Endodermal cell (in vitro differentiated cells): ENCODE data around the gene INHA. TPM values are rescaled to one million over a fixed set of nuclear protein-coding genes. Genes with fewer than 3 reads are reported as not detected.

Experiments
- DNase-seq: peaks from one replicate; pipeline ENCODE4 v3.0.0-alpha.2; 2017
- H3K27ac ChIP-seq: 2 replicates; pipeline ENCODE4 v1.5.1; 2013; ENCODE audit warnings: mild to moderate bottlenecking, low read depth, low read length, moderate library complexity
- H3K27me3 ChIP-seq: 2 replicates; pipeline ENCODE4 v1.6.1; 2013; ENCODE audit warnings: mild to moderate bottlenecking, low read length, moderate library complexity; ENCODE audit not compliant: insufficient read depth, control insufficient read depth, poor library complexity, severe bottlenecking
- H3K36me3 ChIP-seq: 2 replicates; pipeline ENCODE4 v1.7.0; 2013; ENCODE audit warnings: mild to moderate bottlenecking, low read length, moderate library complexity; ENCODE audit not compliant: control insufficient read depth, insufficient read depth
- H3K4me1 ChIP-seq: one replicate; pipeline ENCODE4 v1.7.0; 2013; ENCODE audit warnings: low read length; ENCODE audit not compliant: control insufficient read depth, insufficient read depth
- H3K4me3 ChIP-seq: 2 replicates; pipeline ENCODE4 v1.5.1; 2013; ENCODE audit warnings: mild to moderate bottlenecking, low read length, moderate library complexity
- H3K9ac ChIP-seq: 2 replicates; pipeline ENCODE4 v1.6.1; 2013; ENCODE audit warnings: mild to moderate bottlenecking, low read length, moderate library complexity; ENCODE audit not compliant: poor library complexity, severe bottlenecking; ENCODE audit errors: extremely low read depth
- H3K9me3 ChIP-seq: 2 replicates; pipeline ENCODE4 v1.6.1; 2013; ENCODE audit warnings: mild to moderate bottlenecking, low read length, moderate library complexity; ENCODE audit not compliant: control insufficient read depth
- H3K27ac Mint-ChIP-seq: 2 replicates; pipeline ENCODE4 v1.8.0; 2020; ENCODE audit warnings: mixed read lengths
- H3K27me3 Mint-ChIP-seq: 2 replicates; pipeline ENCODE4 v1.8.0; 2021; ENCODE audit warnings: mild to moderate bottlenecking, mixed read lengths; ENCODE audit not compliant: insufficient read depth
- H3K36me3 Mint-ChIP-seq: 2 replicates; pipeline ENCODE4 v1.8.0; 2020; ENCODE audit warnings: low read depth, mixed read lengths
- H3K4me1 Mint-ChIP-seq: 2 replicates; pipeline ENCODE4 v1.8.0; 2020; ENCODE audit warnings: mixed read lengths
- H3K4me3 Mint-ChIP-seq: 2 replicates; pipeline ENCODE4 v1.8.0; 2020; ENCODE audit warnings: mild to moderate bottlenecking, moderate library complexity, mixed read lengths
- H3K9me3 Mint-ChIP-seq: 2 replicates; pipeline ENCODE4 v1.8.0; 2020; ENCODE audit warnings: mild to moderate bottlenecking, mixed read lengths
- WGBS, 2 experiments: methylation state at CpG; one replicate each; pipeline versions ENCODE4 v1.1.5 to v1.1.7; 2013; ENCODE audit warnings: missing lambda C conversion rate in 2 of 2, mixed read lengths in 1 of 2; ENCODE audit not compliant: insufficient coverage in 1 of 2, insufficient read length in 1 of 2; 5-methylcytosine and 5-hydroxymethylcytosine counted together
- total RNA-seq, 2 donors: library from RNA; stranded (reverse); fragmentation: NEBNext Ultra II Directional in 1 of 2; extraction: Animal tissue kit (Norgen Biotek cat#: 25700) in 1 of 2; gene quantifications; 2 replicates in 1 of 2; 3 replicates in 1 of 2; pipeline ENCODE4 v1.2.1, GENCODE V29; 2021
- TF ChIP-seq, protein P1 (sequence below): fragments of 200-600 bp; sonication (generic); conservative IDR thresholded peaks from 2 replicates; pipeline ENCODE4 v1.5.0; 2021; ENCODE audit warnings: antibody characterized with exemption, mild to moderate bottlenecking

The INHA gene
- total RNA-seq, 2 donors from 2014 or later = 0.48 to 1.5 TPM

DNA sequence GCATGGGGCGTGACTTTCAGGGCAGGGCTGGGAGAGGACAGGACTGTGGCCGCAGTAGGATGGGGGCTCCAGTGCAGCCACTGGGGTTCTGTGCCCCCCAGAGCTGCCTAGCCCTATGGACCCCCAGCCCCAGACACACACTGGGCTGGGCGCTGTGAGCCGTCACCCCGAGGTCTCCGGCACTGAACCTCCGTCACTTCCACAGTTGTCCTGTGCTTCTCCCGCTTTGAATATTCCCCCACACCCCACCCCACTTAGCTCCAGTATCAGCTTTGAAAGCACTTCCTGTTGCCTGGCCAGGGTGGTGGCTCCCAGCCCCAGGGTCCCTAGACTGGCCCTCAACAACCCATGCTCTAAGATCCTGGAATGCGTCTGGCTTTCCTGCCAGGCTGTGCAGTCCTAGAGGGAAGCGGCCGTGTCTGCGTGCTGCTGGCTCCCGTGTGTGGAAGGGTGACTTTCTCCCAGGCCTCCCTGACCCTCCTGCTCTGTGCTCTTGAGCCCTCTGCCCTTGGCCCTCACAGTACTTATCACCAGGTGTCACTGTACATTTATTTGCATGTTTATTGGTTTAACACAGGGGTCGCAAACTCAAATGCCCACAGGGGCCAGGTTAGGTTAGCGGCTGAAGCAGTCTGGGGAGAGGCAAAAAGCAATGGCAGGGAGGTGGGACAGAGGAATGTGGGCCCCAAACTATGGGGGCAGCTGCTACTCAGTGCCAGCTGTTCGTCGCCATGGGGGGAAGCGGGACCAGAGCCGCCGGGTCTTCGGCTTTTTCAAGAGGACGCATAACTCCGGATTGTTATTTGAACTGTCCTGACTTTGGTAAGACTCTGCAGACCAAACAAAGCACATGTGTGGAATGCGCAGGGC, 10.7 kb upstream of the INHA start:
- TF ChIP-seq, protein P1, sequence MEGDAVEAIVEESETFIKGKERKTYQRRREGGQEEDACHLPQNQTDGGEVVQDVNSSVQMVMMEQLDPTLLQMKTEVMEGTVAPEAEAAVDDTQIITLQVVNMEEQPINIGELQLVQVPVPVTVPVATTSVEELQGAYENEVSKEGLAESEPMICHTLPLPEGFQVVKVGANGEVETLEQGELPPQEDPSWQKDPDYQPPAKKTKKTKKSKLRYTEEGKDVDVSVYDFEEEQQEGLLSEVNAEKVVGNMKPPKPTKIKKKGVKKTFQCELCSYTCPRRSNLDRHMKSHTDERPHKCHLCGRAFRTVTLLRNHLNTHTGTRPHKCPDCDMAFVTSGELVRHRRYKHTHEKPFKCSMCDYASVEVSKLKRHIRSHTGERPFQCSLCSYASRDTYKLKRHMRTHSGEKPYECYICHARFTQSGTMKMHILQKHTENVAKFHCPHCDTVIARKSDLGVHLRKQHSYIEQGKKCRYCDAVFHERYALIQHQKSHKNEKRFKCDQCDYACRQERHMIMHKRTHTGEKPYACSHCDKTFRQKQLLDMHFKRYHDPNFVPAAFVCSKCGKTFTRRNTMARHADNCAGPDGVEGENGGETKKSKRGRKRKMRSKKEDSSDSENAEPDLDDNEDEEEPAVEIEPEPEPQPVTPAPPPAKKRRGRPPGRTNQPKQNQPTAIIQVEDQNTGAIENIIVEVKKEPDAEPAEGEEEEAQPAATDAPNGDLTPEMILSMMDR = no peak
- Histone ChIP-seq H3K9ac (no peak overlapping the region), H3K4me3 (no peak overlapping the region), H3K27ac (peak overlapping the region; percentile 29), H3K27me3 (no peaks in the 10 kb centered on the region), H3K36me3 (no peaks in the 10 kb centered on the region), H3K9me3 (no peaks in the 10 kb centered on the region), H3K4me1 (peaks cover 8% of the 10 kb centered on the region)
- Mint-ChIP-seq H3K27me3 (peaks cover 3% of the 10 kb centered on the region), H3K27ac (peak overlapping the region; percentile 79), H3K36me3 (peaks cover 54% of the 10 kb centered on the region), H3K4me1 (peaks cover 37% of the 10 kb centered on the region), H3K4me3 (peak overlapping the region; percentile 19), H3K9me3 (no peaks in the 10 kb centered on the region)
- 73 to 84% methylated on average over 16 to 24 of the region's 24 CpGs for WGBS, 2 experiments
- peak; percentile 76 for DNase-seq

DNA sequence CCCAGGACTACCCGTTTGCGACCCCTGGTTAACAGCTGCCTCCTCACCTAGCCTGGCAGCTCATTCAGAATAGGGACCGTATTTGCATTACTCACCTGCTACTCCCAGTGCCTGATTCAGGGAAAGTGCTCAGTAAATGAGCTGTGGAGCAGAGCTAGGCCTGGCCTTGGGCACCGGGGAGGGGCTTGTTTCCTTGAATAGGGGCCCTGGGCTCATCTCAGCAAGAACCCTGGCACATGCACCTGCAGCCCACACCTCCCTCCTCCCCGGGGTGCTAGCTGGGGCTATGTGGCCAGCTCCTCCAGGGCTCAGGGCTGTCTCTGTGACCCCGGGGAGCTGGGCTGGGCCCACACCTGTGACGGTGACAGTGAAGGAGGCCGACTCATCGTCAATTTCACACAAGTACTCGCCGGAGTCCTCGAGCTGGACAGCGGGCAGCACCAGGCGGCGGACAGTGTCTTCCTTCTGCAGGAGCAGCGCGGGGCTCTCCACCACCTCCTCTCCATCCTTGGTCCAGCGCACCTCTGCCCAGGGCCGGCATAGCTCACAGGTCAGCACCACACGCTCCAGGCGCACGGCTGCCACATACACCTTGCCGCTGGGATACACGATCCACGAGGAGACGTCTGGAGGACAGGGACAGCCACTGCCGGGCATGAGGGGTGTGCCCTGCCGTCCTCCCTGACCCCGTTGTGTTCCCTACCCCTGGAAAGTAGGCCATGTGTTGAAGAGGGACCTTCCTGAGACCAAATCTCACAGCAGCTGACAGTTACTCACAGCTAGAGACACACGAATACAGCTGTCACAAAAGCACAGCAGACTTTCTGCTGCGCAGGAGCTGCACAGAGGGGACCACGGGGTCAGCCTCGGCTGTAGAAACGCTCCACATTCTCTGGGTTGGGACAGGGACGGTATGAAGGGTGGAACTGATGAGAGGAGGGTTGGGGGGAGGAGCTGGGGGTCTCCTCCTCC, 9.8 kb upstream of the INHA start:
- Histone ChIP-seq H3K9me3 (no peaks in the 10 kb centered on the region), H3K36me3 (no peaks in the 10 kb centered on the region), H3K27ac (no peak overlapping the region), H3K4me3 (no peak overlapping the region), H3K4me1 (peaks cover 8% of the 10 kb centered on the region), H3K27me3 (no peaks in the 10 kb centered on the region), H3K9ac (no peak overlapping the region)
- whole genome bisulfite sequencing, 2 experiments = 88% methylated on average over 25 to 35 of the region's 35 CpGs
- Mint-ChIP-seq H3K27me3 (no peaks in the 10 kb centered on the region), H3K27ac (peak overlapping the region; percentile 35), H3K4me1 (peaks cover 40% of the 10 kb centered on the region), H3K9me3 (no peaks in the 10 kb centered on the region), H3K4me3 (no peak overlapping the region), H3K36me3 (peaks cover 55% of the 10 kb centered on the region)
- TF ChIP-seq, protein P1 = no peak
- peak; percentile 69 for DNase-seq

DNA sequence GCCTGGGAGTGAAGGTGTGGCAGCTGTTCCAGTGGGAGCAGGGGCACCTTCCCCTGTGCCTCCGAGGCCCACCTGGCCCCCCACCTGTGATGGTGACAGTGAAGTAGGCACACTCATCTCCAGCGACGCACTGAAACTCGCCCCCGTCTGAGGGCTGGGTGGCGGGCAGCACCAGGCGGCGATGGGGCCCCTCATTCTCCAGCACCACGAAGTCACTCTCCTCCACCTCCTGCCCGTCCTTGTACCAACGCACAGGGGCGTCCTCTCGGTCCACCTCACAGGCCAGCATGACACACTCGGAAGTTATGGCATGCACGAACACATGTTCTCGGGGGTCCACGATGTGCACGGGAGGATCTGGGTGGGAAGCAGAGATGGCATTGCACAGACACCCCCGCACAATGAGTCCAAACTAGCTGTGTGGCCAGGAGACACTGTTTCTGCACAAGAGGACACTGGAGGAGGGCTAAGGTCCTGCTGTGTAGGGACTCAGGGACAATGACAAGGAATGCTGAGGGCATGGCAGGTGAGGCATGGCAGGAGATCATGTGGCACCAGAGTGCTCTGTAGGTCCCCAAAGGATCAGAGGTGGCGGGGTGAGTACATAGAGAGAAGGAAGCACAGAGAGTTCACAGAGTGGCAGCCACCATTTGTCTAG, 8.7 kb upstream of the INHA start:
- no peaks in the 10 kb centered on the region for H3K9me3 Mint-ChIP-seq
- no peak overlapping the region for H3K4me3 ChIP-seq
- TF ChIP-seq, protein P1 = no peak
- peak; percentile 50 for DNase-seq
- H3K27me3 ChIP-seq = no peaks in the 10 kb centered on the region
- no peak overlapping the region for H3K4me3 Mint-ChIP-seq
- WGBS, 2 experiments = 90 to 93% methylated on average over 18 to 20 of the region's 20 CpGs
- peaks cover 64% of the 10 kb centered on the region for H3K36me3 Mint-ChIP-seq
- H3K27ac Mint-ChIP-seq = peak overlapping the region; percentile 81
- no peak overlapping the region for H3K27ac ChIP-seq
- no peaks in the 10 kb centered on the region for H3K27me3 Mint-ChIP-seq
- no peaks in the 10 kb centered on the region for H3K36me3 ChIP-seq
- peaks cover 8% of the 10 kb centered on the region for H3K4me1 ChIP-seq
- H3K4me1 Mint-ChIP-seq = peaks cover 40% of the 10 kb centered on the region
- no peak overlapping the region for H3K9ac ChIP-seq
- no peaks in the 10 kb centered on the region for H3K9me3 ChIP-seq
